Measurements from ENCODE around the gene PRDX5.

- TF ChIP-seq CTCF (IDR thresholded peaks at IDR 0.05) (no peak), EZH2 (IDR thresholded peaks at IDR 0.05; ENCODE audit: borderline replicate concordance, insufficient read depth, low read depth, low read length, poor library complexity, severe bottlenecking) (no peak)
Observed at GRCh38 chr11:64369440-64370421, 51.8 kb downstream of the PRDX5 start.

Data from B cell (primary cell).